ENCODE measurements around the gene PPP1R26. TPM values are rescaled to one million over a fixed set of nuclear protein-coding genes. Genes with fewer than 3 reads are reported as not detected.

Gene PPP1R26
- total RNA-seq, 2 donors from 2014 or later, result 15.3 to 41.9 TPM

GRCh38 chr9:135504262-135505243, 25.0 kb downstream of the PPP1R26 start:
- H3K27me3 ChIP-seq (replicated peaks; ENCODE audit: insufficient read depth), result no peaks in the 10 kb centered on the region
- peaks cover 0 to 4% of the 10 kb centered on the region in 2 donors for H3K36me3 ChIP-seq
- peak; percentile 46 for DNase-seq (ENCODE audit: low spot score)
- no peak overlapping the region for H3K4me3 ChIP-seq
- H3K9me3 ChIP-seq, result no peaks in the 10 kb centered on the region
- H3K27ac ChIP-seq, result no peak overlapping the region
- peaks cover 7% of the 10 kb centered on the region for H3K4me1 ChIP-seq (replicated peaks)
- 68% methylated on average over 21 of the region's 21 CpGs for WGBS
- intact Hi-C loops (cut with DNase I), result no loop called here
- TF ChIP-seq, protein P1, sequence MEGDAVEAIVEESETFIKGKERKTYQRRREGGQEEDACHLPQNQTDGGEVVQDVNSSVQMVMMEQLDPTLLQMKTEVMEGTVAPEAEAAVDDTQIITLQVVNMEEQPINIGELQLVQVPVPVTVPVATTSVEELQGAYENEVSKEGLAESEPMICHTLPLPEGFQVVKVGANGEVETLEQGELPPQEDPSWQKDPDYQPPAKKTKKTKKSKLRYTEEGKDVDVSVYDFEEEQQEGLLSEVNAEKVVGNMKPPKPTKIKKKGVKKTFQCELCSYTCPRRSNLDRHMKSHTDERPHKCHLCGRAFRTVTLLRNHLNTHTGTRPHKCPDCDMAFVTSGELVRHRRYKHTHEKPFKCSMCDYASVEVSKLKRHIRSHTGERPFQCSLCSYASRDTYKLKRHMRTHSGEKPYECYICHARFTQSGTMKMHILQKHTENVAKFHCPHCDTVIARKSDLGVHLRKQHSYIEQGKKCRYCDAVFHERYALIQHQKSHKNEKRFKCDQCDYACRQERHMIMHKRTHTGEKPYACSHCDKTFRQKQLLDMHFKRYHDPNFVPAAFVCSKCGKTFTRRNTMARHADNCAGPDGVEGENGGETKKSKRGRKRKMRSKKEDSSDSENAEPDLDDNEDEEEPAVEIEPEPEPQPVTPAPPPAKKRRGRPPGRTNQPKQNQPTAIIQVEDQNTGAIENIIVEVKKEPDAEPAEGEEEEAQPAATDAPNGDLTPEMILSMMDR (IDR thresholded peaks at IDR 0.05), result peak; percentile 34 to 59 (median 48)
- TF ChIP-seq POLR2AphosphoS5 (IDR thresholded peaks at IDR 0.05), result peak; percentile 27
- TF ChIP-seq POLR2A (IDR thresholded peaks at IDR 0.05), result no peak

DNA sequence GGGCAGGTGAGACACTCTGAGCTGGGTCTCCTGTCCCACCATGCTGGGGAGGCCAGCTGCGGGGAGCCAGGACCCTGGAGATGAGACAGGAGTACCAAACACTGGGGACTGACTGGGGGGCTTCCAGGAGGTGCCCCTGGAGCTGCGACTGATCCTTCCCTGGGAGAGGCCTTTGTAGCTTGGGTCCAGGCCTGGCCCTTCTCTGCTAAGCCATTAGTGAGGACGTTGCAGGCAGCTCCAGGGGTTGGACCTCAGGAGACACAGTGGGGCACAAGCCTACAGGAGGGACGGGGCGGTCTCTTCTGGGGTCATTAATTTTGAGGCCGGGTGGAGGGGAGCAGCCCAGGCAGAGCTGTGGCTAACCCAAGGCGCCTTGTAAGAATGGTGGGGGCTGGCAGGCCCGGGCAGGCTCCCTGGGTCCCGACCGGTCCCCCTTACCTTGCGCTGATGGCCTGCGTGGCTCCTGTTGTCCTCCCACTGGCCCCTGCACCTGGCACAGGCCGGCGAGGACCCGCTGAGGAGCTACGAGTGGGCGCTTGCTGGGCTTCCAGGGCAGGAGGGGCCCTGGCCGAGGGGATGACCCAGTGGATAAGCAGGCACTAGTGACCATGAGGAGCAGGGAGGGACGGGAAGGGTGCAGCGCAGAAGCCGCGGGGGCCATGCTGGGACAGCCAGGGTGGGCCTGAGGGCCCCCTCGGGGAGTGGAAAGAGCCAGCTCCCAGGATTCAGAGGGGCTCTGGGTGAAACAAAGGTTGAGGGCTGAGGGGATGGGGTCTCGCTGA, 26.0 kb downstream of the PPP1R26 start:
- no peak for DNase-seq (ENCODE audit: low spot score)
- peaks cover 7% of the 10 kb centered on the region for H3K4me1 ChIP-seq (replicated peaks)
- peaks cover 0 to 4% of the 10 kb centered on the region in 2 donors for H3K36me3 ChIP-seq
- TF ChIP-seq POLR2A (IDR thresholded peaks at IDR 0.05) (no peak), POLR2AphosphoS5 (IDR thresholded peaks at IDR 0.05) (no peak)
- TF ChIP-seq, protein P1 (IDR thresholded peaks at IDR 0.05), result no peak
- H3K27me3 ChIP-seq (replicated peaks; ENCODE audit: insufficient read depth), result no peaks in the 10 kb centered on the region
- intact Hi-C loops (cut with DNase I), result no loop called here
- H3K9me3 ChIP-seq, result no peaks in the 10 kb centered on the region
- H3K27ac ChIP-seq, result no peak overlapping the region
- H3K4me3 ChIP-seq, result no peak overlapping the region
- WGBS, result 83% methylated on average over 22 of the region's 24 CpGs

- Histone ChIP-seq H3K4me1 (replicated peaks) (peaks cover 3% of the 10 kb centered on the region), H3K36me3 (peaks cover 0 to 4% of the 10 kb centered on the region in 2 donors), H3K9me3 (no peaks in the 10 kb centered on the region), H3K27me3 (replicated peaks; ENCODE audit: insufficient read depth) (no peaks in the 10 kb centered on the region), H3K27ac (no peak overlapping the region), H3K4me3 (no peak overlapping the region)
- WGBS, result 60% methylated on average over 14 of the region's 14 CpGs
- intact Hi-C loops (cut with DNase I), result no loop called here
- TF ChIP-seq, protein P1 (IDR thresholded peaks at IDR 0.05), result no peak
- TF ChIP-seq POLR2AphosphoS5 (IDR thresholded peaks at IDR 0.05), result no peak
- TF ChIP-seq POLR2A (IDR thresholded peaks at IDR 0.05), result no peak
- DNase-seq (ENCODE audit: low spot score), result no peak
Measured at GRCh38 chr9:135506327-135507103, 26.9 kb downstream of the PPP1R26 start.

DNA sequence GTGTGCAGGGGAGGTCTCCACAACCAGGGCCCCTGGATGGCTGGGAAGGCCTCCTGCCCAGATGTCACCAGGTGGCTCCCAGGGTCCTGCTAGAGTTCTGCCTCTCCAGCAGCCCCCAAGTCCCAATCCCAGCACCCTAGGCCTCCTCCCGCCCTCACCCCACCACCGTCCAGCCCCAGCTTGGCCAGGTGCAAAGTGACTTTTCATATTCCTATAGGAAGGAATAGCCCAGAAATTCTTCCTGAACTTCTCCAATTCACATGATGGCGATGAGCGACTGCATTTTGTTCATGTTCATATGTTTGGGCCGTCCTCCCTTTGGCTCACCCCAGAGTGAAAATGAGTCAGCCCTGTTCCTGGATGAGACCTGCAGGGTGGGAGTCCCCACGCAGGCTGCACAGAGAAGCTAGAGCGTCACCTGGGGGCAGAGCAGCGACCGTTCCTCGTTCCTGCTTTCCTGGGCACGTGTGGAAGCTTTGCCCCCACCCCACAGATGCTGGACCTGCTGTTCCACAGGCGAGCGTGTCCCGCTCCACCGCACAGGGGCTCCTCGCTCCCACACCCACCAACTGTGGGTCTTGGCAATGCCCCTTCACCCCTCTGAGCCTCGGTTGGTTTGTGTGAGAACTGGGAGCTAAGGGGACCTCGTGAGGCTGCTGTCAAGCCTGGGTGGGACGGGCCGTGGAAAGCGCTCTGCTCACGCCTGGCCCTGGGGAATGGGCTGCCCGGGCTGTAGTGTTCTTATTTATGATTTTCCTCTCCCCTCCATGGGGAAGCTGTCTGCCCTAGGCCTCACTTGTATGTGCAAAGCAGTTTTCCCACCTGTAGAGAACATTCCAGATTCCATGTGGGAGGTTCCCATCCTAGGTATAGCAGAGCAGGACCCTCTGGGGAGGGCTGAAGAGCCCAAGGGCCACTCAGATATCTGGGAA, 27.8 kb downstream of the PPP1R26 start:
- 86% methylated on average over 23 of the region's 23 CpGs for WGBS
- Histone ChIP-seq H3K27me3 (replicated peaks; ENCODE audit: insufficient read depth) (no peaks in the 10 kb centered on the region), H3K4me3 (no peak overlapping the region), H3K4me1 (replicated peaks) (no peaks in the 10 kb centered on the region), H3K9me3 (no peaks in the 10 kb centered on the region), H3K27ac (no peak overlapping the region), H3K36me3 (peaks cover 0 to 4% of the 10 kb centered on the region in 2 donors)
- intact Hi-C loops (cut with DNase I), result no loop called here
- TF ChIP-seq, protein P1 (IDR thresholded peaks at IDR 0.05), result no peak
- no peak for TF ChIP-seq POLR2A (IDR thresholded peaks at IDR 0.05)
- no peak for TF ChIP-seq POLR2AphosphoS5 (IDR thresholded peaks at IDR 0.05)
- no peak for DNase-seq (ENCODE audit: low spot score)

Data from prostate gland (tissue), 2 donors.